OCI-LY7 (cell line): ENCODE measurements around the gene SCYGR6. TPM values are rescaled to one million over a fixed set of nuclear protein-coding genes. Genes with fewer than 3 reads are reported as not detected.
"Not testable (repeated sequence)": the region's sequence is repeated elsewhere in the genome, so short reads cannot be mapped to it uniquely, and the experiment has no call there.

Experiments
- BruUV-seq: library from RNA; stranded (reverse); fragments of 400-500 nt; replicated peaks from 2 replicates; lab custom pipeline; 2021; lab: Mats Ljungman, UMichigan
- CTCF ChIA-PET: fragments of 300-600 bp; sonication (Branson Sonifier 250); formaldehyde crosslinking; loops from one replicate; lab custom pipeline; 2022; ENCODE audit warnings: antibody characterized with exemption; ENCODE audit not compliant: unreplicated experiment; lab: Charles Lee
- POLR2A ChIA-PET: fragments of 300-600 bp; sonication (Branson Sonifier 250); formaldehyde crosslinking; loops from one replicate; lab custom pipeline; 2022; ENCODE audit warnings: antibody characterized with exemption; lab: Charles Lee
- DNase-seq: peaks from one replicate; pipeline ENCODE4 v3.0.0-alpha.2; 2015; ENCODE audit warnings: low spot score
- H2AFZ ChIP-seq: fragments of 200-600 bp; sonication (generic), shearing (Covaris generic); 2 replicates; pipeline ENCODE4 v1.6.1; 2014; ENCODE audit warnings: mild to moderate bottlenecking, antibody characterized with exemption, low read length, moderate library complexity
- H3K27ac ChIP-seq: fragments of 200-600 bp; sonication (generic); 2 replicates; pipeline ENCODE4 v1.5.1; 2014; ENCODE audit warnings: mixed run types, low read depth, mild to moderate bottlenecking, moderate library complexity, low read length, inconsistent platforms; ENCODE audit not compliant: poor library complexity, severe bottlenecking
- H3K36me3 ChIP-seq: fragments of 200-600 bp; sonication (generic); 2 replicates; pipeline ENCODE4 v1.6.1; 2014; ENCODE audit warnings: mild to moderate bottlenecking, antibody characterized with exemption, low read length, moderate library complexity, mixed read lengths; ENCODE audit not compliant: insufficient read depth
- H3K4me1 ChIP-seq: fragments of 200-600 bp; sonication (generic); 2 replicates; pipeline ENCODE4 v1.5.1; 2014; ENCODE audit warnings: mild to moderate bottlenecking, low read length; ENCODE audit not compliant: insufficient read depth, poor library complexity, severe bottlenecking
- H3K4me2 ChIP-seq: fragments of 200-600 bp; sonication (generic); 2 replicates; pipeline ENCODE4 v1.6.1; 2014; ENCODE audit warnings: mild to moderate bottlenecking, low read length
- H3K4me3 ChIP-seq: fragments of 200-600 bp; sonication (generic); 2 replicates; pipeline ENCODE4 v1.5.1; 2014; ENCODE audit warnings: mild to moderate bottlenecking, low read depth, low read length; ENCODE audit not compliant: poor library complexity, severe bottlenecking
- H3K79me2 ChIP-seq: fragments of 200-600 bp; sonication (generic); 2 replicates; pipeline ENCODE4 v1.6.1; 2016; ENCODE audit warnings: low read depth, mild to moderate bottlenecking, low read length, moderate library complexity, mixed read lengths; ENCODE audit not compliant: insufficient read depth
- H3K9me2 ChIP-seq: fragments of 200-600 bp; sonication (generic); 2 replicates; pipeline ENCODE4 v1.6.1; 2016; ENCODE audit warnings: mild to moderate bottlenecking, low read length, mixed read lengths; ENCODE audit not compliant: insufficient read depth
- H3K9me3 ChIP-seq: fragments of 200-600 bp; sonication (generic); 2 replicates; pipeline ENCODE4 v1.6.1; 2014; ENCODE audit warnings: mild to moderate bottlenecking, mixed run types, low read length, mixed read lengths
- H4K20me1 ChIP-seq: fragments of 200-600 bp; sonication (generic); 2 replicates; pipeline ENCODE4 v1.6.1; 2014; ENCODE audit warnings: mild to moderate bottlenecking, antibody characterized with exemption, low read length, moderate library complexity, mixed read lengths; ENCODE audit not compliant: insufficient read depth
- EZH2phosphoT487 ChIP-seq: fragments of 200-600 bp; sonication (generic); IDR thresholded peaks from 2 replicates; pipeline ENCODE4 v1.6.1; 2018; ENCODE audit warnings: low read depth, borderline replicate concordance, mild to moderate bottlenecking, mixed run types, antibody characterized with exemption, low read length, moderate library complexity, mixed read lengths
- intact Hi-C: fragments of 100-400 bp; cut with micrococcal nuclease; formaldehyde crosslinking; loops from one replicate; pipeline ENCODE4 v1.10.0; 2022; ENCODE audit not compliant: unreplicated experiment
- total RNA-seq, 2 experiments: library from RNA; depleted of rRNA in 1 of 2; stranded (reverse); fragments of >200 nt in 1 of 2; shearing (Covaris generic) in 1 of 2; gene quantifications; 2 replicates each; pipeline ENCODE4 v1.2.3, GENCODE V29; 2014 to 2022
- TF ChIP-seq, protein P1 (sequence below): fragments of 200-600 bp; sonication (generic); conservative IDR thresholded peaks from 2 replicates; pipeline ENCODE4 v1.5.1; 2014; ENCODE audit warnings: mild to moderate bottlenecking, antibody characterized with exemption, low read length, moderate library complexity, mixed read lengths

SCYGR6 gene
- total RNA-seq, 2 experiments from 2014 or later, result not detected

- POLR2A ChIA-PET, result no interaction called here
- H2AFZ ChIP-seq, result no peak overlapping the region
- H4K20me1 ChIP-seq, result no peaks in the 10 kb centered on the region
- no peaks in the 10 kb centered on the region for H3K4me1 ChIP-seq
- no peak overlapping the region for H3K27ac ChIP-seq
- BruUV-seq, result no TSS peak
- H3K36me3 ChIP-seq, result no peaks in the 10 kb centered on the region
- H3K79me2 ChIP-seq, result no peaks in the 10 kb centered on the region
- H3K4me3 ChIP-seq, result no peak overlapping the region
- DNase-seq, result no peak
- no peak overlapping the region for H3K4me2 ChIP-seq
- CTCF ChIA-PET, result no interaction called here
- TF ChIP-seq EZH2phosphoT487, result no peak
- TF ChIP-seq, protein P1, sequence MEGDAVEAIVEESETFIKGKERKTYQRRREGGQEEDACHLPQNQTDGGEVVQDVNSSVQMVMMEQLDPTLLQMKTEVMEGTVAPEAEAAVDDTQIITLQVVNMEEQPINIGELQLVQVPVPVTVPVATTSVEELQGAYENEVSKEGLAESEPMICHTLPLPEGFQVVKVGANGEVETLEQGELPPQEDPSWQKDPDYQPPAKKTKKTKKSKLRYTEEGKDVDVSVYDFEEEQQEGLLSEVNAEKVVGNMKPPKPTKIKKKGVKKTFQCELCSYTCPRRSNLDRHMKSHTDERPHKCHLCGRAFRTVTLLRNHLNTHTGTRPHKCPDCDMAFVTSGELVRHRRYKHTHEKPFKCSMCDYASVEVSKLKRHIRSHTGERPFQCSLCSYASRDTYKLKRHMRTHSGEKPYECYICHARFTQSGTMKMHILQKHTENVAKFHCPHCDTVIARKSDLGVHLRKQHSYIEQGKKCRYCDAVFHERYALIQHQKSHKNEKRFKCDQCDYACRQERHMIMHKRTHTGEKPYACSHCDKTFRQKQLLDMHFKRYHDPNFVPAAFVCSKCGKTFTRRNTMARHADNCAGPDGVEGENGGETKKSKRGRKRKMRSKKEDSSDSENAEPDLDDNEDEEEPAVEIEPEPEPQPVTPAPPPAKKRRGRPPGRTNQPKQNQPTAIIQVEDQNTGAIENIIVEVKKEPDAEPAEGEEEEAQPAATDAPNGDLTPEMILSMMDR, result no peak
- intact Hi-C loops, result loop anchor here (10.0 kb wide), 1 partner anchor 355 kb away; no protein-coding TSS in a partner anchor
- no peaks in the 10 kb centered on the region for H3K9me3 ChIP-seq
- no peaks in the 10 kb centered on the region for H3K9me2 ChIP-seq
These were observed 35.0 kb upstream of the SCYGR6 start for GRCh38 chr2:227759411-227760118.

DNA sequence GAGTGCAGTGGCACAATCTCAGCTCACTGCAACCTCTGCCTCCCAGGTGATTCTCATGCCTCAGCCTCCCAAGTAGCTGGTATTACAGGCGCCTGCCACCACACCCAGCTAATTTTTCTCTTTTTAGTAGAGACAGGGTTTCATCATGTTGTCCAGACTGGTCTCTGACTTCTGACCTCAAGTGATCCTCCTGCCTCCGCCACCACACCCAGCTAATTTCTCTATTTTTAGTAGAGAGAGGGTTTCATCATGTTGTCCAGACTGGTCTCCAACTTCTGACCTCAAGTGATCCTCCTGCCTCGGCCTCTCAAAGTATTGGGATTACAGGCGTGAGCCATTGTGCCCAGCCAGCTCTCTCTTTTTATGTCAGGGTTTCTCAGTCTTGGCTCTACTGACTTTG lies 31.7 kb upstream of the SCYGR6 start:
- H4K20me1 ChIP-seq, H3K36me3 ChIP-seq, H3K4me3 ChIP-seq, BruUV-seq, H3K79me2 ChIP-seq, intact Hi-C loops, H3K9me3 ChIP-seq, H3K4me2 ChIP-seq, H3K9me2 ChIP-seq, H3K27ac ChIP-seq, H2AFZ ChIP-seq, DNase-seq, POLR2A ChIA-PET, H3K4me1 ChIP-seq: not testable (repeated sequence)
- CTCF ChIA-PET, result interaction anchor here (0.8 kb wide), 1 partner anchor 10 kb away, joined by 3 read pairs; no protein-coding TSS in a partner anchor

GRCh38 chr2:227748079-227748478 lies 23.5 kb upstream of the SCYGR6 start:
- intact Hi-C loops, result no loop called here
- CTCF ChIA-PET, result no interaction called here

More at GRCh38 chr2:227748079-227748478, 23.5 kb upstream of the SCYGR6 start:
- Histone ChIP-seq H3K36me3 (no peaks in the 10 kb centered on the region), H3K4me3 (no peak overlapping the region), H2AFZ (no peak overlapping the region), H3K79me2 (no peaks in the 10 kb centered on the region), H3K9me3 (no peaks in the 10 kb centered on the region), H3K4me1 (no peaks in the 10 kb centered on the region), H4K20me1 (no peaks in the 10 kb centered on the region), H3K27ac (no peak overlapping the region), H3K4me2 (no peak overlapping the region), H3K9me2 (no peaks in the 10 kb centered on the region)
- POLR2A ChIA-PET, result no interaction called here
- TF ChIP-seq, protein P1, result peak; percentile 35; the same call in 1 of the 2 replicates
- no peak for TF ChIP-seq EZH2phosphoT487
- DNase-seq, result no peak
- no TSS peak for BruUV-seq
